ENCODE measurements around the gene IRF4. TPM values are rescaled to one million over a fixed set of nuclear protein-coding genes. Genes with fewer than 3 reads are reported as not detected.

The IRF4 gene
- total RNA-seq, 2 experiments from 2014 or later: 94.2 to 95.1 TPM

DNA sequence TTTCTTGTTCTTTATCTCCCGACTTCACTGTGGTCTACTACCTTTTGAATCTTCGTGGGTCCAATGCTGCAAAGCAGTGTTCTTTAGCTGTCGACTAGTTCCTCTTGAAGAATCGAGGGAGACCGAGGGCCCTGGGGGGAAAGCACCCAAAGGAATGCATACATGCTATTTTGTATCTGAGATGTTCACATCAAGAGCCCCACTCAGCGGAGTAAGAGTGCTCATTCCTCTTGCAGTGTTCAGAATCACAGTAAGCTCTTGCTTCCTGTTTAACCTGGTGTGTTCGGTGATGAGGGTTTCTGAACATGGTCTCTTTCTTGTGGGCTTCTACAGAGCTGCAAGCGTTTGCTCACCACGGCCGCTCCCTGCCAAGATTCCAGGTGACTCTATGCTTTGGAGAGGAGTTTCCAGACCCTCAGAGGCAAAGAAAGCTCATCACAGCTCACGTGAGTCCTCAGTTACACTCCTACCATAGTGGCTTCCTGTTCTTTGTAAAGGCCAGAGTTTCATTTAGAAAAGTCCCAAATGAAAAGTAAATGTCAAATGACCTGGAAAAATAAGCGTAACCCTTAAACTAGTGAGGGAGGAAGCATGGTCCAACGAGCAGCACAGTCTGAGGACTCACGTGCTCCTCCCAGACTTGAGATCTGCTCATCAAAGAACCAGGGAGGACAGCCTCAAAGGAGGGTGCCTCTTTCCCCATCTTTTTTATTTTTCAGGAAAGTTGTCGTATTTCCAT lies 13.3 kb downstream of the IRF4 start:
- no peak for DNase-seq
- H3K9me3 Mint-ChIP-seq: no peaks in the 10 kb centered on the region
- peak overlapping the region; percentile 79 for H3K4me3 Mint-ChIP-seq
- peaks cover 71% of the 10 kb centered on the region for H3K4me1 Mint-ChIP-seq
- peak overlapping the region; percentile 85 for H3K27ac Mint-ChIP-seq
- H3K27me3 Mint-ChIP-seq: no peaks in the 10 kb centered on the region
- peak; percentile 64 for ATAC-seq (ENCODE audit: low read depth)
- POLR2A ChIA-PET: interaction anchor here (1.0 to 7.5 kb wide), 14 partner anchors 11 to 120 kb away, joined by 3 to 128 read pairs (median 6); partner anchors contain the start of gene IRF4
- H3K36me3 Mint-ChIP-seq: peaks cover 74% of the 10 kb centered on the region

GRCh38 chr6:408148-408547 lies 16.6 kb downstream of the IRF4 start:
- Mint-ChIP-seq H3K4me1 (peaks cover 50% of the 10 kb centered on the region), H3K9me3 (no peaks in the 10 kb centered on the region), H3K4me3 (no peak overlapping the region), H3K27me3 (no peaks in the 10 kb centered on the region), H3K27ac (peak overlapping the region; percentile 18), H3K36me3 (peaks cover 82% of the 10 kb centered on the region)
- POLR2A ChIA-PET: interaction anchor here (1.4 to 7.5 kb wide), 2 partner anchors 15 to 23 kb away, joined by 3 to 128 read pairs; partner anchors contain the start of gene IRF4
- ATAC-seq (ENCODE audit: low read depth) (no peak), DNase-seq (no peak)

GRCh38 chr6:408599-409102 lies 17.1 kb downstream of the IRF4 start:
- Mint-ChIP-seq H3K4me1 (peaks cover 45% of the 10 kb centered on the region), H3K36me3 (peaks cover 80% of the 10 kb centered on the region)

DNA sequence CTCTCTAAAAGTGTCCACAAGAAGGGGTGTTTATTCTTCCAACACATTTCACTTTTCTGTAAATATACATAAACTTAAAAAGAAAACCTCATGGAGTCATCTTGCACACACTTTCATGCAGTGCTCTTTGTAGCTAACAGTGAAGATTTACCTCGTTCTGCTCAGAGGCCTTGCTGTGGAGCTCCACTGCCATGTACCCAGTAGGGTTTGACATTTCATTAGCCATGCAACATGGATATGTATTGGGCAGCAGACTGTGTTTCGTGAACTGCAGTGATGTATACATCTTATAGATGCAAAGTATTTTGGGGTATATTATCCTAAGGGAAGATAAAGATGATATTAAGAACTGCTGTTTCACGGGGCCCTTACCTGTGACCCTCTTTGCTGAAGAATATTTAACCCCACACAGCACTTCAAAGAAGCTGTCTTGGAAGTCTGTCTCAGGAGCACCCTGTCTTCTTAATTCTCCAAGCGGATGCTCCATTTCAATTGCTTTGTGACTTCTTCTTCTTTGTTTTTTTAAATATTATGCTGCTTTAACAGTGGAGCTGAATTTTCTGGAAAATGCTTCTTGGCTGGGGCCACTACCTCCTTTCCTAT lies 17.9 kb downstream of the IRF4 start:
- POLR2A ChIA-PET: interaction anchor here (1.0 to 1.4 kb wide), 4 partner anchors 17 to 80 kb away, joined by 3 to 5 read pairs (median 3); partner anchors contain the start of gene IRF4
- Mint-ChIP-seq H3K9me3 (peaks cover under 1% of the 10 kb centered on the region), H3K36me3 (peaks cover 80% of the 10 kb centered on the region), H3K4me3 (no peak overlapping the region), H3K4me1 (peaks cover 38% of the 10 kb centered on the region), H3K27me3 (no peaks in the 10 kb centered on the region), H3K27ac (no peak overlapping the region)
- no peak for DNase-seq
- no peak for ATAC-seq (ENCODE audit: low read depth)

More at GRCh38 chr6:408599-409102, 17.1 kb downstream of the IRF4 start:
- ATAC-seq (ENCODE audit: low read depth): no peak
- POLR2A ChIA-PET: interaction anchor here (1.0 to 1.4 kb wide), 2 partner anchors 17 to 22 kb away, joined by 3 to 5 read pairs; partner anchors contain the start of gene IRF4
- no peak for DNase-seq
- Mint-ChIP-seq H3K27me3 (no peaks in the 10 kb centered on the region), H3K27ac (peak overlapping the region; percentile 47), H3K9me3 (no peaks in the 10 kb centered on the region), H3K4me3 (no peak overlapping the region)

DNA sequence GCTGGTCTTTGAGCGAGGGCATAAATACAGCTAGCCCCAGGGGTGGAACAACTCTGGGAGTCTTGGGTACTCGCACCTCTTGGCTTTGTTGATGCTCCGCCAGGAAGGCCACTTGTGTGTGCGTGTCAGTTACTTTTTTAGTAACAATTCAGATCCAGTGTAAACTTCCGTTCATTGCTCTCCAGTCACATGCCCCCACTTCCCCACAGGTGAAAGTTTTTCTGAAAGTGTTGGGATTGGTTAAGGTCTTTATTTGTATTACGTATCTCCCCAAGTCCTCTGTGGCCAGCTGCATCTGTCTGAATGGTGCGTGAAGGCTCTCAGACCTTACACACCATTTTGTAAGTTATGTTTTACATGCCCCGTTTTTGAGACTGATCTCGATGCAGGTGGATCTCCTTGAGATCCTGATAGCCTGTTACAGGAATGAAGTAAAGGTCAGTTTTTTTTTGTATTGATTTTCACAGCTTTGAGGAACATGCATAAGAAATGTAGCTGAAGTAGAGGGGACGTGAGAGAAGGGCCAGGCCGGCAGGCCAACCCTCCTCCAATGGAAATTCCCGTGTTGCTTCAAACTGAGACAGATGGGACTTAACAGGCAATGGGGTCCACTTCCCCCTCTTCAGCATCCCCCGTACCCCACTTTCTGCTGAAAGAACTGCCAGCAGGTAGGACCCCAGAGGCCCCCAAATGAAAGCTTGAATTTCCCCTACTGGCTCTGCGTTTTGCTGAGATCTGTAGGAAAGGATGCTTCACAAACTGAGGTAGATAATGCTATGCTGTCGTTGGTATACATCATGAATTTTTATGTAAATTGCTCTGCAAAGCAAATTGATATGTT lies 19.2 kb downstream of the IRF4 start:
- no peak overlapping the region for H3K27ac Mint-ChIP-seq

DNA sequence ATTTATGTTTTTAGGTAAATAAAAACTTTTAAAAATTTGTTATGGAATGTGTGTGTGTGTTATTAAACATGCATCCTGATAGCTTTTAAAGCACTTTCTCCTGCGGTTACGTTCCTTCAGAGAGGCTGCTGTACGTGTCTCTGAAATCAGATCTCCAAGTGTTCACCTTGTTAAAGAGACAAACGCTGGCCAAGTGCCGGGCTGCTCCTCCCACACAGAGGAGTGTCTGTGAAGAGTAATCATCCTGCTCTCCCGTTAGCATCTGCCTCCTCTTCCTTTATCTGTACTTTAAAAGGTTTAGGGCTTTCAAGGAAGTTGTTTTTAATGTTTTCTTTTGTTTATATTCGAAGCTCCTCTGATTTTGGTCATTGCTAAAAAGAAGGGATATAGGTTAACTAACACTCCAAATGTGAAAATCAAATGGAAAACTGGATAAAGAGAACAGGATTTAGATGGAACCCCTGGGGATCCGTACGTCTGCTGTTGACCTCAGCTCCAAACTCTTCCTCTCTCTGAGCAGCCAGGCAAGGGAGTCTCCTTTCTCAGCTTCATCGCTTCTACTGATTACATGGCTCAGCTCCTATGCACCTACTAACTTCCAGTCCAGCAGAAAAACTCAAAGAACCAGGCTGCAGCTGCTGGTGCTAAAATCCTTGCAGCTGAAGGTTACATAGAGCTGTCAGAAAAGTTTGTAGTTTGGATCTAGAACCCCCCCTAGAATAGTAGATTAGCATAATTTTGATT lies 20.0 kb downstream of the IRF4 start:
- Mint-ChIP-seq H3K27ac (peak overlapping the region; percentile 6), H3K4me3 (no peak overlapping the region), H3K27me3 (no peaks in the 10 kb centered on the region), H3K4me1 (peaks cover 28% of the 10 kb centered on the region), H3K9me3 (peaks cover 10% of the 10 kb centered on the region), H3K36me3 (peaks cover 85% of the 10 kb centered on the region)
- POLR2A ChIA-PET: interaction anchor here (0.6 to 1.4 kb wide), 5 partner anchors 10 to 88 kb away, joined by 3 to 5 read pairs (median 3); partner anchors contain the start of gene IRF4
- ATAC-seq (ENCODE audit: low read depth) (no peak), DNase-seq (no peak)

More for the DNA sequence above, 19.2 kb downstream of the IRF4 start:
- peaks cover 82% of the 10 kb centered on the region for H3K36me3 Mint-ChIP-seq
- POLR2A ChIA-PET: interaction anchor here (0.6 to 1.4 kb wide), 7 partner anchors 10 to 89 kb away, joined by 3 to 5 read pairs (median 3); partner anchors contain the start of gene IRF4
- H3K27me3 Mint-ChIP-seq: no peaks in the 10 kb centered on the region
- ATAC-seq (ENCODE audit: low read depth) (no peak), DNase-seq (no peak)
- peaks cover 10% of the 10 kb centered on the region for H3K9me3 Mint-ChIP-seq
- H3K4me1 Mint-ChIP-seq: peaks cover 32% of the 10 kb centered on the region
- no peak overlapping the region for H3K4me3 Mint-ChIP-seq

DNA sequence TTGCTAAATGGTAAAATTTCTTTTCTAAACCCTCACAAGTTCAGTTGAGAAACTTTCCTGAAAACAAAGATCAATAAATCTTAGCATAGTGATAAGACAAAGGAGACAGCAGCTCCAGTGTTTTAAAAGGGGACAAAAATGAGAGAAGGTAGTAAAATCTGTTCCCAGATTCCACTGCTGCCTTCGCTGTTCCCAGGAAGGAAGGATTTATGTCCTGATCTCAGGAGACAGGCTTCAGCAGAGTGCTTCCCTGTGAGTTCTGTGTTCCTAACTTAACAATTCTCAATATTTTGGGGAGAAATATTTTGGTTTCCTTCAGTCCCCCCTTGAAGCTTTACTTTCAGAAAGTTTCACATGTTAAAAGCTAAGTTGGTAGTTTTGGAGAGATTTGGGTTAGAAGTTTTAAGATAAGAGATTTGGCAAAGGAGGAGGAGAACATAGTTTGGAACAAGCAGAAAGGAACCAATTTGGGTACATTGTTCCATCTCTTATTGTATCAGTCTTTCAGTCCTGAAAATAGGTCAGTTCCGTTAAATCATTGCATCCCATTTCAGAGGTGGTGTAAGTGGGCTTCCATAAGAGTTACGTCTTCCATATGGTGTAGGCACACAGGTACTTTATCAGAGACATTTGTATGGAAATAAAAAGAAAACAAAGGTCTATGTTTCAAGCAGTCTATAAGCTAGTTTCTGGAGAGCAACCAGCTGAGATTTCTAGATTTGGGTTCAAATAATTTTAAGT lies 20.8 kb downstream of the IRF4 start:
- peaks cover 10% of the 10 kb centered on the region for H3K9me3 Mint-ChIP-seq
- POLR2A ChIA-PET: interaction anchor here (0.9 to 1.4 kb wide), 5 partner anchors 13 to 87 kb away, joined by 3 to 5 read pairs (median 3); partner anchors contain the start of gene IRF4
- no peak for ATAC-seq (ENCODE audit: low read depth)
- no peak overlapping the region for H3K27ac Mint-ChIP-seq
- H3K4me3 Mint-ChIP-seq: no peak overlapping the region
- H3K27me3 Mint-ChIP-seq: no peaks in the 10 kb centered on the region
- DNase-seq: no peak
- H3K36me3 Mint-ChIP-seq: peaks cover 79% of the 10 kb centered on the region
- H3K4me1 Mint-ChIP-seq: peaks cover 22% of the 10 kb centered on the region

GRCh38 chr6:414447-414846 lies 22.9 kb downstream of the IRF4 start:
- H3K4me1 Mint-ChIP-seq: peaks cover 10% of the 10 kb centered on the region
- ATAC-seq (ENCODE audit: low read depth) (no peak), DNase-seq (no peak)
- peaks cover 12% of the 10 kb centered on the region for H3K9me3 Mint-ChIP-seq
- no peak overlapping the region for H3K27ac Mint-ChIP-seq
- H3K27me3 Mint-ChIP-seq: no peaks in the 10 kb centered on the region
- peaks cover 62% of the 10 kb centered on the region for H3K36me3 Mint-ChIP-seq
- no peak overlapping the region for H3K4me3 Mint-ChIP-seq
- POLR2A ChIA-PET: no interaction called here

DNA sequence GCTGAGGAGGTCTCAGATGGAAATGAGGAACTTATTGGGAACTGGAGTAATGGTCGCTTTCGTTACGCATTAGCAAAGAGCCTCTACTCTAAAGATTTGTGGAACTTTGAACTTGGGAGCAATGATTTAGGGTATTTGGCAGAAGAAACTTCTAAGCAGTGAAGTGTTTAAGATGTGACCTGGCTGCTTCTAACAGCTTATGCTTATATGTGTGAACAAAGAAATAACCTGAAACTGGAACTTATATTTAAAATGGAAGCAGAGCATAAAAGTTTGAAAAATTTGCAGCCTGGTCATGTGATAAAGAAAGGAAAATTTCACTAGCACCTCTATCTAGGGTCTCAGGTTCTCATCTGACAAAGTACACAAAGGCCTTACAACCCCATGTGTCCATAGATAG lies 23.5 kb downstream of the IRF4 start:
- POLR2A ChIA-PET: no interaction called here
- H3K27ac Mint-ChIP-seq: no peak overlapping the region
- peaks cover 12% of the 10 kb centered on the region for H3K4me1 Mint-ChIP-seq

GRCh38 chr6:421211-421610 lies 29.7 kb downstream of the IRF4 start:
- H3K27me3 Mint-ChIP-seq: no peaks in the 10 kb centered on the region
- H3K4me1 Mint-ChIP-seq: peaks cover 17% of the 10 kb centered on the region
- POLR2A ChIA-PET: no interaction called here
- ATAC-seq (ENCODE audit: low read depth): no peak
- H3K4me3 Mint-ChIP-seq: no peak overlapping the region
- H3K36me3 Mint-ChIP-seq: peaks cover 4% of the 10 kb centered on the region
- peaks cover 4% of the 10 kb centered on the region for H3K9me3 Mint-ChIP-seq
- no peak for DNase-seq
- H3K27ac Mint-ChIP-seq: no peak overlapping the region

More for the DNA sequence above, 23.5 kb downstream of the IRF4 start:
- H3K9me3 Mint-ChIP-seq: peaks cover 14% of the 10 kb centered on the region
- no peaks in the 10 kb centered on the region for H3K27me3 Mint-ChIP-seq
- H3K36me3 Mint-ChIP-seq: peaks cover 57% of the 10 kb centered on the region
- ATAC-seq (ENCODE audit: low read depth): no peak
- DNase-seq: no peak
- no peak overlapping the region for H3K4me3 Mint-ChIP-seq

DNA sequence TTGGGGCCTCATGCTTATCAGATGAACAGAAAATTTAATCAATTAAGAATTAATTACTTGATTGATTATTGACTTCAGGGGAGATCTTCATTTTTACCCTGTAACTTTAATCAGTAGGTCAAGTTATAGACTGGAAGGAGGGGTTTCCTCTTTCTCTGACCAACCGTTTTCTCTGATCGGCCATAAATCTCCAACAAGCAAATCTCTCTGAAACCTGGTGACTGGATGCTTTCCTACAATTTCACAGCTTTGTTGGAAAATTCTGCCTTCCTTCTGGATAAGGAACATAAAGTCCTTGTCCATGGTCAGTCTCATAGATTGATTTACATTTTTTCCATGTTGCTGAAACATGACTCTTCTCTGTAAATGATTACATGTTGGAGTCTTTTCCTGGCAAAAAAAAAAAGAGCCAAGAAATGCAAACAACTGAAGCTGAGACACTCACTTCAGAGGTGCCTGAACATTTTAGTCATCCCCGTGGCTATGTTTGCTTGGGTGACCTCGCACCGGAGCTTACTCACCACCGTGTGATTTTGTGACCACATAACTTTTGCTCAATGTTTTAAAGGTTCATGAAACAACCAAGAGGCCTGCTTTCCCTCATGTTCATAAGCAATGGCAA lies 31.0 kb downstream of the IRF4 start:
- DNase-seq: no peak
- H3K27me3 Mint-ChIP-seq: no peaks in the 10 kb centered on the region
- peaks cover 17% of the 10 kb centered on the region for H3K4me1 Mint-ChIP-seq
- no peak overlapping the region for H3K4me3 Mint-ChIP-seq
- POLR2A ChIA-PET: interaction anchor here (0.6 to 1.6 kb wide), 13 partner anchors 9 to 153 kb away, joined by 3 to 8 read pairs (median 4); partner anchors contain the start of gene IRF4
- H3K36me3 Mint-ChIP-seq: no peaks in the 10 kb centered on the region
- ATAC-seq (ENCODE audit: low read depth): peak; percentile 96
- peaks cover 4% of the 10 kb centered on the region for H3K9me3 Mint-ChIP-seq
- H3K27ac Mint-ChIP-seq: no peak overlapping the region
